KMS-11 (cell line): Measurements from ENCODE around the gene BTN1A1.

Source experiments
- H2AFZ ChIP-seq: fragments of 200-600 bp; sonication (generic); 2 replicates; pipeline ENCODE4 v1.6.1; 2016; ENCODE audit warnings: antibody characterized with exemption, mixed run types, low read depth
- H3K27ac ChIP-seq: fragments of 200-600 bp; sonication (generic); 2 replicates; pipeline ENCODE4 v1.6.1; 2016; ENCODE audit warnings: mild to moderate bottlenecking, mixed run types
- H3K27me3 ChIP-seq: fragments of 200-600 bp; sonication (generic); 2 replicates; pipeline ENCODE4 v1.6.1; 2017; ENCODE audit warnings: mild to moderate bottlenecking, low read depth, mixed run types, moderate library complexity; ENCODE audit not compliant: insufficient read depth
- H3K36me3 ChIP-seq: fragments of 200-600 bp; sonication (generic); 2 replicates; pipeline ENCODE4 v1.6.1; 2017; ENCODE audit warnings: mild to moderate bottlenecking, mixed run types; ENCODE audit not compliant: insufficient read depth
- H3K4me1 ChIP-seq: fragments of 200-600 bp; sonication (generic); 2 replicates; pipeline ENCODE4 v1.6.1; 2016; ENCODE audit warnings: mild to moderate bottlenecking, low read depth, mixed run types; ENCODE audit not compliant: poor library complexity, severe bottlenecking
- H3K4me2 ChIP-seq: fragments of 200-600 bp; sonication (generic); 2 replicates; pipeline ENCODE4 v1.7.0; 2016; ENCODE audit warnings: mild to moderate bottlenecking, mixed run types
- H3K4me3 ChIP-seq: fragments of 200-600 bp; sonication (generic); IDR thresholded peaks from 2 replicates; pipeline ENCODE4 v1.6.1; 2017; ENCODE audit warnings: low read depth, low read length, mixed read lengths; ENCODE audit not compliant: insufficient read depth
- H3K79me2 ChIP-seq: fragments of 200-600 bp; sonication (generic); 2 replicates; pipeline ENCODE4 v1.6.1; 2016; ENCODE audit warnings: low read depth, mixed run types; ENCODE audit not compliant: insufficient read depth
- H3K9ac ChIP-seq: fragments of 200-600 bp; sonication (generic); 2 replicates; pipeline ENCODE4 v1.6.1; 2016; ENCODE audit warnings: mild to moderate bottlenecking, mixed run types
- H4K20me1 ChIP-seq: fragments of 200-600 bp; sonication (generic); 2 replicates; pipeline ENCODE4 v1.6.1; 2016; ENCODE audit warnings: mild to moderate bottlenecking, mixed run types; ENCODE audit not compliant: insufficient read depth
- TF ChIP-seq, protein P1 (sequence below): fragments of 200-600 bp; sonication (generic); conservative IDR thresholded peaks from 2 replicates; pipeline ENCODE4 v1.6.1; 2017; ENCODE audit warnings: low read depth, mild to moderate bottlenecking, antibody characterized with exemption, low read length, moderate library complexity, mixed read lengths

The BTN1A1 gene

DNA sequence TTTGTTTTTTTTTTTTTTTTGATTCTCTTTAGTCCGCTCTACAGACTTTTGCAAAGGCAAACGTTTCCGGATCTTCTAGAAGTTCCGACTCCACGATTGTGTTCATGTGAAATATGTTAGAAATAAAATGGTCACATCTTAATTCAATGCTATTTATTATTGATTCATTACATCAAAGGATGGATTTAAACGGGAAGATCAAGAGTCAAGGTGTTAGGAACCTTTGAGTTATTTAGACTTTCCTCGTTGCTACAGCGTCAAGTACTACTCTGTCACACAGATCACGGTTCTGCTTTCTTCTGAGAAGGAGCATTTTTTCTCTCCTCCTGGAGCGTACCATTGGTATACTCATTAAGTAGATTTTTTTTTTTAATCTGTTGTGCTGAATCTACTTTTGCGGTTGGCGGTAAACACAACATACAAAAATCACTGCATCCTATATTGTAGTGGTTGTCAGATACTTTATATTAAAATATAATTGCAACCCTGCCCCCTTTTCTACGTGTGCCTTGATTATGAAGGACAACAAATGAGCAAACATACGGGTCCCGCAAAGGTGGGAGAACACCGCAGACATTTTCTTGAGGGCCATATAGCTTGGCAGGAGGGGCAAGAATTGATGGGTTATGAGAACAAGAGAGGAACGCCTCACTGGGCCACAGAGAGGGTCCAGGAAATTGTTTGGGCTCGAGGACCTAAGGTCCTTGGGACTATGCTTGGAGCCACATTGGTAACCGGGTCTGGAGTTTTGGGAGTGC is 55.6 kb downstream of the BTN1A1 start:
- Histone ChIP-seq H3K79me2 (no peaks in the 10 kb centered on the region), H4K20me1 (no peaks in the 10 kb centered on the region), H3K27ac (peak overlapping the region; percentile 85; the same call in 1 of the 2 replicates), H3K4me2 (peak overlapping the region; percentile 65), H3K4me3 (peak overlapping the region; percentile 19), H3K4me1 (peaks cover 29% of the 10 kb centered on the region), H3K27me3 (no peaks in the 10 kb centered on the region), H2AFZ (no peak overlapping the region), H3K9ac (peak overlapping the region; percentile 57; the same call in 1 of the 2 replicates), H3K36me3 (no peaks in the 10 kb centered on the region)
- TF ChIP-seq, protein P1, sequence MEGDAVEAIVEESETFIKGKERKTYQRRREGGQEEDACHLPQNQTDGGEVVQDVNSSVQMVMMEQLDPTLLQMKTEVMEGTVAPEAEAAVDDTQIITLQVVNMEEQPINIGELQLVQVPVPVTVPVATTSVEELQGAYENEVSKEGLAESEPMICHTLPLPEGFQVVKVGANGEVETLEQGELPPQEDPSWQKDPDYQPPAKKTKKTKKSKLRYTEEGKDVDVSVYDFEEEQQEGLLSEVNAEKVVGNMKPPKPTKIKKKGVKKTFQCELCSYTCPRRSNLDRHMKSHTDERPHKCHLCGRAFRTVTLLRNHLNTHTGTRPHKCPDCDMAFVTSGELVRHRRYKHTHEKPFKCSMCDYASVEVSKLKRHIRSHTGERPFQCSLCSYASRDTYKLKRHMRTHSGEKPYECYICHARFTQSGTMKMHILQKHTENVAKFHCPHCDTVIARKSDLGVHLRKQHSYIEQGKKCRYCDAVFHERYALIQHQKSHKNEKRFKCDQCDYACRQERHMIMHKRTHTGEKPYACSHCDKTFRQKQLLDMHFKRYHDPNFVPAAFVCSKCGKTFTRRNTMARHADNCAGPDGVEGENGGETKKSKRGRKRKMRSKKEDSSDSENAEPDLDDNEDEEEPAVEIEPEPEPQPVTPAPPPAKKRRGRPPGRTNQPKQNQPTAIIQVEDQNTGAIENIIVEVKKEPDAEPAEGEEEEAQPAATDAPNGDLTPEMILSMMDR = no peak; the same call in 1 of the 2 replicates

- H3K27ac ChIP-seq = peak overlapping the region; percentile 85; the same call in 1 of the 2 replicates
- H4K20me1 ChIP-seq = no peaks in the 10 kb centered on the region
- H3K4me3 ChIP-seq = peak overlapping the region; percentile 13
- peaks cover 25% of the 10 kb centered on the region for H3K4me1 ChIP-seq
- H3K9ac ChIP-seq = no peak overlapping the region; the same call in 1 of the 2 replicates
- H2AFZ ChIP-seq = no peak overlapping the region
- no peaks in the 10 kb centered on the region for H3K79me2 ChIP-seq
- no peaks in the 10 kb centered on the region for H3K36me3 ChIP-seq
- peak overlapping the region; percentile 65 for H3K4me2 ChIP-seq
- no peaks in the 10 kb centered on the region for H3K27me3 ChIP-seq
- TF ChIP-seq, protein P1 = no peak
Measured at GRCh38 chr6:26556263-26557070, 56.4 kb downstream of the BTN1A1 start.
